Endodermal cell (in vitro differentiated cells): ENCODE results near the gene RNF212. TPM values are rescaled to one million over a fixed set of nuclear protein-coding genes. Genes with fewer than 3 reads are reported as not detected.
A peak's percentile ranks its signal among the peaks of the same experiment; 100 is the strongest.

ENCODE experiments used
- DNase-seq: peaks from one replicate; pipeline ENCODE4 v3.0.0-alpha.2; 2017
- H3K27ac ChIP-seq: 2 replicates; pipeline ENCODE4 v1.5.1; 2013; ENCODE audit warnings: mild to moderate bottlenecking, low read depth, low read length, moderate library complexity
- H3K27me3 ChIP-seq: 2 replicates; pipeline ENCODE4 v1.6.1; 2013; ENCODE audit warnings: mild to moderate bottlenecking, low read length, moderate library complexity; ENCODE audit not compliant: insufficient read depth, control insufficient read depth, poor library complexity, severe bottlenecking
- H3K36me3 ChIP-seq: 2 replicates; pipeline ENCODE4 v1.7.0; 2013; ENCODE audit warnings: mild to moderate bottlenecking, low read length, moderate library complexity; ENCODE audit not compliant: control insufficient read depth, insufficient read depth
- H3K4me1 ChIP-seq: one replicate; pipeline ENCODE4 v1.7.0; 2013; ENCODE audit warnings: low read length; ENCODE audit not compliant: control insufficient read depth, insufficient read depth
- H3K4me3 ChIP-seq: 2 replicates; pipeline ENCODE4 v1.5.1; 2013; ENCODE audit warnings: mild to moderate bottlenecking, low read length, moderate library complexity
- H3K9ac ChIP-seq: 2 replicates; pipeline ENCODE4 v1.6.1; 2013; ENCODE audit warnings: mild to moderate bottlenecking, low read length, moderate library complexity; ENCODE audit not compliant: poor library complexity, severe bottlenecking; ENCODE audit errors: extremely low read depth
- H3K9me3 ChIP-seq: 2 replicates; pipeline ENCODE4 v1.6.1; 2013; ENCODE audit warnings: mild to moderate bottlenecking, low read length, moderate library complexity; ENCODE audit not compliant: control insufficient read depth
- H3K27ac Mint-ChIP-seq: 2 replicates; pipeline ENCODE4 v1.8.0; 2020; ENCODE audit warnings: mixed read lengths
- H3K27me3 Mint-ChIP-seq: 2 replicates; pipeline ENCODE4 v1.8.0; 2021; ENCODE audit warnings: mild to moderate bottlenecking, mixed read lengths; ENCODE audit not compliant: insufficient read depth
- H3K36me3 Mint-ChIP-seq: 2 replicates; pipeline ENCODE4 v1.8.0; 2020; ENCODE audit warnings: low read depth, mixed read lengths
- H3K4me1 Mint-ChIP-seq: 2 replicates; pipeline ENCODE4 v1.8.0; 2020; ENCODE audit warnings: mixed read lengths
- H3K4me3 Mint-ChIP-seq: 2 replicates; pipeline ENCODE4 v1.8.0; 2020; ENCODE audit warnings: mild to moderate bottlenecking, moderate library complexity, mixed read lengths
- H3K9me3 Mint-ChIP-seq: 2 replicates; pipeline ENCODE4 v1.8.0; 2020; ENCODE audit warnings: mild to moderate bottlenecking, mixed read lengths
- WGBS, 2 experiments: methylation state at CpG; one replicate each; pipeline versions ENCODE4 v1.1.5 to v1.1.7; 2013; ENCODE audit warnings: missing lambda C conversion rate in 2 of 2, mixed read lengths in 1 of 2; ENCODE audit not compliant: insufficient coverage in 1 of 2, insufficient read length in 1 of 2; 5-methylcytosine and 5-hydroxymethylcytosine counted together
- total RNA-seq, 2 donors: library from RNA; stranded (reverse); fragmentation: NEBNext Ultra II Directional in 1 of 2; extraction: Animal tissue kit (Norgen Biotek cat#: 25700) in 1 of 2; gene quantifications; 2 replicates in 1 of 2; 3 replicates in 1 of 2; pipeline ENCODE4 v1.2.1, GENCODE V29; 2021
- TF ChIP-seq, protein P1 (sequence below): fragments of 200-600 bp; sonication (generic); conservative IDR thresholded peaks from 2 replicates; pipeline ENCODE4 v1.5.0; 2021; ENCODE audit warnings: antibody characterized with exemption, mild to moderate bottlenecking

The RNF212 gene
- total RNA-seq, 2 donors from 2014 or later: 3.4 to 5.6 TPM

DNA sequence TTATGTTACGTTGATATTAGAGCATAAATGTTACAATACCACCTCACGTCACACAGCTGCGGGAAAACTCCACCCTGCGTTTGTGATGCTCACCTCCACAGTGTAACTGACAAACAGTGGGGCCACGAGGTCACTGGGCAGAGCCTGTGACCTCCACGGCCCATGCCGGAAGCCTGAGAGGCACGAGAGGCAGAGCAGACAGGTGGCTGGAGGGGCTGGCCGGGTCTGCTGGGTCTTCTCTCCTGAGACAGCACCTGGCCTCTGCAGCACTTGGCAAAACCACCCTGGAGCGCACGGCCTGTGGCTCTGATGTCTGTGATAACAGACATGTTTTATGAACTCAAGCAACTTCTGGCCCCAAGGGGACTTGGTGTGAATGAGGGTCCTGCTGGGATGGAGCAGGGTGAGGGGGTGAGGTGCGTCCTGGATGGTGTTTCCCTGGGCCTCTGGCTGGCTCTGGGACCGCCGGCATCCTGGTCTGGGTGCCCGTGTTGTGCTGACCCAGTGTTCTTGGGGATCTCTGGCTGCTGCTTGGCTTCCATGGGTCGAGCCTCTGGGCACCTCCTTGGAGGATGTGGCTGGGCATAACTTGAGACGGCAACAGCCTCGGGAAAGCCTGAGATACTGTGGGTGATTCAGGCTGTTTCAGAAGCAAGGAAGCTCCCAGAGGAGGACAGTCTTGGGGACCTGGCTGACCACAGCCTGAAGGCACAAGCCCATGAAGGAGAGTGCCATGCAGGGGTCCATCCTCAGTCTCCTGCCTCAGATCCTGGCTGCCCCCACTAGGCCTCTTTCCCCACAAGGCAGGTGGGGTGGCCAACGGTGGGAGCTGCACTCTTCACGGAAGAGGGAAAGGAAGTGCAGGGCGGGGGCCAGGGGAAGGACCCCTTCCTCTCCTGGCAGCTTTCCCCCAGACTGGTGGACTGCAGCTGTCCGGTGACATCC lies 19.7 kb downstream of the RNF212 start:
- no peaks in the 10 kb centered on the region for H3K4me1 Mint-ChIP-seq
- H3K27ac ChIP-seq: no peak overlapping the region
- H3K4me1 ChIP-seq: no peaks in the 10 kb centered on the region
- WGBS, 2 experiments: 89 to 96% methylated on average over 11 to 21 of the region's 22 CpGs
- peaks cover 2% of the 10 kb centered on the region for H3K36me3 Mint-ChIP-seq
- no peaks in the 10 kb centered on the region for H3K36me3 ChIP-seq
- DNase-seq: no peak
- no peaks in the 10 kb centered on the region for H3K27me3 ChIP-seq
- peaks cover 11% of the 10 kb centered on the region for H3K9me3 Mint-ChIP-seq
- H3K9ac ChIP-seq: no peak overlapping the region
- H3K9me3 ChIP-seq: peaks cover under 1% of the 10 kb centered on the region
- peaks cover 8% of the 10 kb centered on the region for H3K27me3 Mint-ChIP-seq
- no peak overlapping the region for H3K4me3 ChIP-seq
- no peak overlapping the region for H3K4me3 Mint-ChIP-seq
- H3K27ac Mint-ChIP-seq: no peak overlapping the region
- TF ChIP-seq, protein P1, sequence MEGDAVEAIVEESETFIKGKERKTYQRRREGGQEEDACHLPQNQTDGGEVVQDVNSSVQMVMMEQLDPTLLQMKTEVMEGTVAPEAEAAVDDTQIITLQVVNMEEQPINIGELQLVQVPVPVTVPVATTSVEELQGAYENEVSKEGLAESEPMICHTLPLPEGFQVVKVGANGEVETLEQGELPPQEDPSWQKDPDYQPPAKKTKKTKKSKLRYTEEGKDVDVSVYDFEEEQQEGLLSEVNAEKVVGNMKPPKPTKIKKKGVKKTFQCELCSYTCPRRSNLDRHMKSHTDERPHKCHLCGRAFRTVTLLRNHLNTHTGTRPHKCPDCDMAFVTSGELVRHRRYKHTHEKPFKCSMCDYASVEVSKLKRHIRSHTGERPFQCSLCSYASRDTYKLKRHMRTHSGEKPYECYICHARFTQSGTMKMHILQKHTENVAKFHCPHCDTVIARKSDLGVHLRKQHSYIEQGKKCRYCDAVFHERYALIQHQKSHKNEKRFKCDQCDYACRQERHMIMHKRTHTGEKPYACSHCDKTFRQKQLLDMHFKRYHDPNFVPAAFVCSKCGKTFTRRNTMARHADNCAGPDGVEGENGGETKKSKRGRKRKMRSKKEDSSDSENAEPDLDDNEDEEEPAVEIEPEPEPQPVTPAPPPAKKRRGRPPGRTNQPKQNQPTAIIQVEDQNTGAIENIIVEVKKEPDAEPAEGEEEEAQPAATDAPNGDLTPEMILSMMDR: no peak

DNA sequence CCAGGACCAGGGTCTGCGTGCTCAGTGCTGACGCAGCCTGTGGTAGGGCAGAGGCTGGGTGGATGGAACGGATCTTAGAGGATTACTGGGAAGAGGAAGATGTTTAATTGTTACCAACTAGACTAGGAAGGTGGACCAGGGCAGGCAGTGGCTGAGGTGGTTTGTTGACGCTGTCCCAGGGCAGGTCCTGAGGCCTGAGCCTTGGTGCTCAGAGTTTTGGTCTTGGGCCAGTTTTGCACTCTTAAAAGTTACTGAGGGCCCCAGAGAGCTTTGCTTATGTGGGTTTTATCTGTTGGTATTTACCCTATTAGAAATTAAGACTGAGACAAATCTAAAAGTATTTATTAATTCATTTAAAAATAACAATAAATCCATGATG lies 20.4 kb downstream of the RNF212 start:
- no peak overlapping the region for H3K27ac Mint-ChIP-seq
- no peaks in the 10 kb centered on the region for H3K4me1 Mint-ChIP-seq
- no peak overlapping the region for H3K4me3 ChIP-seq
- no peaks in the 10 kb centered on the region for H3K36me3 ChIP-seq
- H3K27me3 ChIP-seq: no peaks in the 10 kb centered on the region
- H3K9me3 Mint-ChIP-seq: peaks cover 18% of the 10 kb centered on the region
- H3K4me3 Mint-ChIP-seq: no peak overlapping the region
- H3K9me3 ChIP-seq: peaks cover 5% of the 10 kb centered on the region
- TF ChIP-seq, protein P1: no peak
- H3K27me3 Mint-ChIP-seq: peaks cover 12% of the 10 kb centered on the region
- H3K4me1 ChIP-seq: no peaks in the 10 kb centered on the region
- WGBS, 2 experiments: 93% methylated on average over 4 of the region's 4 CpGs; no CpG with 5 or more reads in 1 of the 2 experiments
- no peak overlapping the region for H3K27ac ChIP-seq
- H3K9ac ChIP-seq: no peak overlapping the region
- H3K36me3 Mint-ChIP-seq: peaks cover 2% of the 10 kb centered on the region
- DNase-seq: no peak

DNA sequence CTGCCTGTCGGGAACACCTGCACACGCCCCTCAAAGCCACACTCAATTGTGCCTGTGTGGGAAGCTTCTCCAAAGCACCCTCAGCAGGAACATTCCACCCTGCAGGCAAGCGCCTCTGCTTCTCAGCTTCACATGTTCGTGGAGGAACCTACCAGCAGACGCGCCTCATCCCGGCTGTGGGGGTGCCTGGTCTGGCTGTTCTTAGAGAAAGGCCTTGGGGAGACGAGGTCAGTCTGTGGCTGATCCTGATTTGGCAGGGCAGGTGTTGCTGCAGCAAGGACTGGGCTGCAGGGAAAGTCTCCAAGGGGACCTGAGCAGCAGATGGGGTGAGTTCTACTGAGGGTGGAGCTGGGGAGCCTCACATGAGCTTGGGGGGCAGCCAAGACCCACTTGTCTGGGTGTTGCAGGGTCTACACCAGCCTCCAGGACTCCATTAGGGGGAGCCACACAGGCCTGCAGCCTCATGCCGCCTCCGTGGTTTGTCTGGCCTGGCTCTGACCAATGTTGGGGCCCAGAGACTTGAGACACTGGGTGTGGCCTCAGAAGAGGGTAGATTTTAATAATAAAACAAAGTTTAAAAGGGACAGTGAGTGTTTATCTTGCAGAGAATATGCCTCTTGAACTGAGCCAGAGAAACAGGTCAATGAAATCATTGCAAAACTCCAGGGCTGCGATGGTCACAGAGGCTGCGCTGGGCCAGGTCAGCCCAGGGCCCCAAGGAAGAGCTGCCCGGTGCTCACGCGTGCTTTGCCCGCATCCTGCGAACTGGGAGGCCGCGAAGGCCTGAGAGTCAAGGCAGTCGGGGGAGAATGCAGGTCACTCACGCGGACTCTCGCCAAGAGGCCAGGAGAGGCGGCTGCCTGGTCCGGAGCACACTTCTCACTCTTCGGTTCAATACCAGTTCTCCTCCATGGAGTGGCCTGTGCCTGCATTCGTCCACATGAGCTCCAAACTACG lies 21.1 kb downstream of the RNF212 start:
- H3K4me3 ChIP-seq: no peak overlapping the region
- DNase-seq: peak; percentile 65
- no peak overlapping the region for H3K4me3 Mint-ChIP-seq

More for the DNA sequence above, 21.1 kb downstream of the RNF212 start:
- whole genome bisulfite sequencing, 2 experiments: 94 to 96% methylated on average over 21 to 28 of the region's 28 CpGs
- H3K4me1 Mint-ChIP-seq: no peaks in the 10 kb centered on the region
- H3K9me3 ChIP-seq: peaks cover 5% of the 10 kb centered on the region
- no peak overlapping the region for H3K9ac ChIP-seq
- no peaks in the 10 kb centered on the region for H3K36me3 ChIP-seq
- no peaks in the 10 kb centered on the region for H3K4me1 ChIP-seq
- TF ChIP-seq, protein P1: peak; percentile 60
- H3K9me3 Mint-ChIP-seq: peaks cover 22% of the 10 kb centered on the region
- peaks cover 2% of the 10 kb centered on the region for H3K36me3 Mint-ChIP-seq
- no peak overlapping the region for H3K27ac Mint-ChIP-seq
- H3K27me3 Mint-ChIP-seq: peaks cover 17% of the 10 kb centered on the region
- H3K27ac ChIP-seq: no peak overlapping the region
- no peaks in the 10 kb centered on the region for H3K27me3 ChIP-seq
